Peyer's patch (tissue), 4 donors: Measurements from ENCODE around the gene SOS2. TPM values are rescaled to one million over a fixed set of nuclear protein-coding genes. Genes with fewer than 3 reads are reported as not detected.

Experiments
- DNase-seq, 3 donors: peaks; one replicate each; pipeline ENCODE4 v3.0.0-alpha.2; 2017 to 2019
- H3K27ac ChIP-seq, 4 donors: fragments of 200-600 bp; sonication (generic); one replicate each; pipeline ENCODE4 v1.5.1; 2016 to 2019
- H3K27me3 ChIP-seq, 2 donors: fragments of 200-600 bp; sonication (generic); one replicate each; pipeline ENCODE4 v1.5.1; 2019
- H3K36me3 ChIP-seq, 3 donors: fragments of 200-600 bp; sonication (generic); one replicate each; pipeline ENCODE4 v1.5.1; 2016 to 2019
- H3K4me1 ChIP-seq, 4 donors: fragments of 200-600 bp; sonication (generic); one replicate each; pipeline ENCODE4 v1.5.1; 2016 to 2019
- H3K4me3 ChIP-seq, 4 donors: fragments of 200-600 bp; sonication (generic); 1 replicate in 3 of 4; 2 replicates in 1 of 4; pipeline ENCODE4 v1.5.1; 2016 to 2019; ENCODE audit warnings: mild to moderate bottlenecking in 1 of 4
- H3K9me3 ChIP-seq, 4 donors: fragments of 200-600 bp; sonication (generic); one replicate each; pipeline ENCODE4 v1.5.1; 2016 to 2019; ENCODE audit warnings: mild to moderate bottlenecking in 1 of 4
- CTCF ChIP-seq, 6 experiments: fragments of 450-650 bp in 4 of 6; fragments of 200-600 bp in 2 of 6; sonication (generic) in 1 of 6; IDR thresholded peaks; one replicate each; pipeline ENCODE4 v1.5.1; 2017 to 2019; ENCODE audit warnings: antibody characterized with exemption in 6 of 6, mild to moderate bottlenecking in 3 of 6, moderate library complexity in 1 of 6
- POLR2A ChIP-seq, 2 donors: fragments of 450-650 bp; IDR thresholded peaks; one replicate each; pipeline ENCODE4 v1.5.1; 2017; ENCODE audit warnings: antibody characterized with exemption in 2 of 2, mild to moderate bottlenecking in 2 of 2, moderate library complexity in 2 of 2
- total RNA-seq, 4 donors: library from RNA; depleted of rRNA; stranded (reverse); fragments of >200 nt; gene quantifications; one replicate each; pipeline ENCODE4 v1.1.0, GENCODE V29; 2016

Gene SOS2
- total RNA-seq, 4 donors from 2014 or later, result 41.7 to 57.1 (median 53.9) TPM

- H3K36me3 ChIP-seq, result peaks cover 0 to 33% (median 0%) of the 10 kb centered on the region in 3 donors
- no peaks in the 10 kb centered on the region for H3K9me3 ChIP-seq
- H3K27ac ChIP-seq, result peak overlapping the region; percentile 83 to 90 (median 86)
- no peak for DNase-seq
- H3K27me3 ChIP-seq, result no peaks in the 10 kb centered on the region
- peaks cover 0 to 14% (median 2%) of the 10 kb centered on the region in 4 donors for H3K4me1 ChIP-seq
- peak overlapping the region; percentile 64 to 92 (median 73) for H3K4me3 ChIP-seq
- TF ChIP-seq CTCF (IDR thresholded peaks at IDR 0.05) (no peak), POLR2A (IDR thresholded peaks at IDR 0.05) (no peak)
These were observed 114.4 kb downstream of the SOS2 start for GRCh38 chr14:50116966-50117365.

- Histone ChIP-seq H3K27me3 (no peaks in the 10 kb centered on the region), H3K36me3 (peaks cover 0 to 39% (median 0%) of the 10 kb centered on the region in 3 donors), H3K4me1 (peaks cover 0 to 14% (median 2%) of the 10 kb centered on the region in 4 donors), H3K4me3 (peak within 1 kb of the TSS; percentile 64 to 92 (median 73)), H3K27ac (peak within 1 kb of the TSS; percentile 83 to 90 (median 86)), H3K9me3 (no peaks in the 10 kb centered on the region)
- peak; percentile 95 to 98 (median 97) for DNase-seq
- no peak for TF ChIP-seq CTCF (IDR thresholded peaks at IDR 0.05)
- peak; percentile 67 to 80 for TF ChIP-seq POLR2A (IDR thresholded peaks at IDR 0.05)
These were observed 115.0 kb downstream of the SOS2 start, which contains the start of gene VCPKMT for GRCh38 chr14:50116181-50116956. Gene VCPKMT (minus strand): TSS chr14:50116572. CDS start chr14:50116552, 20 bp downstream.

- H3K27ac ChIP-seq, result no peak overlapping the region
- TF ChIP-seq POLR2A (IDR thresholded peaks at IDR 0.05), result no peak
- no peak for TF ChIP-seq CTCF (IDR thresholded peaks at IDR 0.05)
- no peaks in the 10 kb centered on the region for H3K27me3 ChIP-seq
- peaks cover 0 to 14% (median 2%) of the 10 kb centered on the region in 4 donors for H3K4me1 ChIP-seq
- peaks cover 0 to 64% (median 0%) of the 10 kb centered on the region in 3 donors for H3K36me3 ChIP-seq
- H3K9me3 ChIP-seq, result no peaks in the 10 kb centered on the region
- no peak for DNase-seq
- H3K4me3 ChIP-seq, result no peak overlapping the region
These were observed 117.9 kb downstream of the SOS2 start for GRCh38 chr14:50113381-50114035.

GRCh38 chr14:50110323-50111037 is 120.9 kb downstream of the SOS2 start:
- H3K4me3 ChIP-seq, result no peak overlapping the region
- DNase-seq, result no peak
- H3K4me1 ChIP-seq, result peaks cover 0 to 9% (median under 1%) of the 10 kb centered on the region in 4 donors
- H3K9me3 ChIP-seq, result no peaks in the 10 kb centered on the region
- H3K27me3 ChIP-seq, result no peaks in the 10 kb centered on the region
- no peak overlapping the region for H3K27ac ChIP-seq
- TF ChIP-seq POLR2A (IDR thresholded peaks at IDR 0.05) (no peak), CTCF (IDR thresholded peaks at IDR 0.05) (no peak)
- H3K36me3 ChIP-seq, result peaks cover 0 to 64% (median 0%) of the 10 kb centered on the region in 3 donors

GRCh38 chr14:50109342-50109741 is 122.0 kb downstream of the SOS2 start:
- TF ChIP-seq CTCF (IDR thresholded peaks at IDR 0.05) (peak in 1 of 6 experiments; percentile 4), POLR2A (IDR thresholded peaks at IDR 0.05) (no peak)
- peaks cover 0 to 57% (median 0%) of the 10 kb centered on the region in 3 donors for H3K36me3 ChIP-seq
- H3K27ac ChIP-seq, result no peak overlapping the region
- no peaks in the 10 kb centered on the region for H3K9me3 ChIP-seq
- no peak for DNase-seq
- peaks cover 0 to 4% (median 0%) of the 10 kb centered on the region in 4 donors for H3K4me1 ChIP-seq
- H3K27me3 ChIP-seq, result no peaks in the 10 kb centered on the region
- H3K4me3 ChIP-seq, result no peak overlapping the region
